K562 (cell line): ENCODE data around the gene BNIPL. TPM values are rescaled to one million over a fixed set of nuclear protein-coding genes. Genes with fewer than 3 reads are reported as not detected.

Source experiments
- ATF1 ChIP-seq, 2 experiments: fragments of 450-650 bp in 1 of 2; IDR thresholded peaks; 2 replicates each; pipeline ENCODE4 v1.6.1; 2016; ENCODE audit warnings: missing compliant biosample characterization in 1 of 2, missing genetic modification characterization in 1 of 2
- CBX2 ChIP-seq: fragments of 200-600 bp; sonication (generic); IDR thresholded peaks from one replicate; pipeline ENCODE4 v1.6.1; 2012; ENCODE audit warnings: mild to moderate bottlenecking, low read length, inconsistent platforms; ENCODE audit not compliant: insufficient read depth, poor library complexity, severe bottlenecking
- CCNT2 ChIP-seq: IDR thresholded peaks from 2 replicates; pipeline ENCODE4 v1.6.1; 2011; ENCODE audit warnings: borderline replicate concordance, low read depth, mild to moderate bottlenecking, moderate library complexity, mixed read lengths, low read length; ENCODE audit not compliant: insufficient read length; ENCODE audit errors: extremely low read depth
- CREB1 ChIP-seq, 2 experiments: sonication (generic) in 1 of 2; formaldehyde crosslinking in 1 of 2; IDR thresholded peaks; 2 replicates each; pipeline versions ENCODE4 v1.6.1 to v1.8.0; 2012 to 2022; ENCODE audit warnings: inconsistent platforms in 1 of 2, mild to moderate bottlenecking in 1 of 2, missing genetic modification reagents in 1 of 2, moderate library complexity in 1 of 2
- FOXA3 ChIP-seq, 2 experiments: fragments of 450-650 bp in 1 of 2; sonication (generic) in 1 of 2; formaldehyde crosslinking; IDR thresholded peaks in 1 of 2; conservative IDR thresholded peaks in 1 of 2; 2 replicates each; pipeline versions ENCODE4 v1.4.0 to v1.8.0; 2020 to 2022; ENCODE audit warnings: mild to moderate bottlenecking in 2 of 2, missing genetic modification reagents in 1 of 2
- HDAC3 ChIP-seq: fragments of 450-650 bp; IDR thresholded peaks from 2 replicates; pipeline ENCODE4 v1.6.1; 2018; ENCODE audit warnings: borderline replicate concordance, mild to moderate bottlenecking, moderate library complexity; ENCODE audit not compliant: partially characterized antibody
- HMGN3 ChIP-seq: IDR thresholded peaks from 2 replicates; pipeline ENCODE4 v1.6.1; 2011; ENCODE audit warnings: borderline replicate concordance, low read depth, mild to moderate bottlenecking, mixed read lengths, low read length; ENCODE audit not compliant: insufficient read length; ENCODE audit errors: extremely low read depth
- HNRNPL ChIP-seq: fragments of 200-400 bp; formaldehyde crosslinking; IDR thresholded peaks from 2 replicates; pipeline ENCODE4 v1.6.1; 2017; ENCODE audit warnings: low read depth, mild to moderate bottlenecking, low read length
- MYC ChIP-seq, 2 experiments: fragments of 250-450 bp in 1 of 2; sonication (Bioruptor Pico) in 1 of 2; IDR thresholded peaks; 2 replicates each; pipeline versions ENCODE4 v1.5.1 to v1.6.1; 2012 to 2021; ENCODE audit warnings: low read depth in 2 of 2, borderline replicate concordance in 1 of 2, improper control_type of control experiment in 1 of 2, low read length in 1 of 2, mild to moderate bottlenecking in 1 of 2, moderate library complexity in 1 of 2
- PHF8 ChIP-seq: fragments of 200-600 bp; sonication (generic); IDR thresholded peaks from 2 replicates; pipeline ENCODE4 v1.6.1; 2012; ENCODE audit warnings: mixed run types, mild to moderate bottlenecking, inconsistent platforms, low read length, moderate library complexity, borderline replicate concordance
- POLR2A ChIP-seq: fragments of 450-650 bp; conservative IDR thresholded peaks from 2 replicates; pipeline ENCODE4 v1.6.1; 2016
- SMARCA4 ChIP-seq: fragments of 450-650 bp; IDR thresholded peaks from 2 replicates; pipeline ENCODE4 v1.6.1; 2016
- SP1 ChIP-seq: sonication (generic); formaldehyde crosslinking; IDR thresholded peaks from 2 replicates; pipeline ENCODE4 v1.8.1; 2022; ENCODE audit warnings: mild to moderate bottlenecking, missing genetic modification reagents
- SREBF1 ChIP-seq: fragments of 150-350 bp; IDR thresholded peaks from 2 replicates; pipeline ENCODE4 v1.6.1; 2014; ENCODE audit warnings: antibody characterized with exemption, low read depth, low read length, borderline replicate concordance
- STAG1 ChIP-seq: sonication (generic); formaldehyde crosslinking; IDR thresholded peaks from 2 replicates; pipeline ENCODE4 v1.5.0; 2020; ENCODE audit warnings: missing genetic modification reagents, borderline replicate concordance
- TCF15 ChIP-seq: fragments of 250-450 bp; sonication (Bioruptor Pico); IDR thresholded peaks from 2 replicates; pipeline ENCODE4 v1.8.0; 2022; ENCODE audit warnings: moderate library complexity, mild to moderate bottlenecking, inconsistent platforms
- THAP7 ChIP-seq: fragments of 250-450 bp; sonication (Bioruptor Pico); IDR thresholded peaks from 2 replicates; pipeline ENCODE4 v1.5.0; 2021
- YY1 ChIP-seq, 3 experiments: IDR thresholded peaks; 2 replicates each; pipeline ENCODE4 v1.6.1; 2011; ENCODE audit warnings: low read length in 2 of 3, mild to moderate bottlenecking in 2 of 3, moderate library complexity in 2 of 3, borderline replicate concordance in 1 of 3, control low read depth in 1 of 3, low read depth in 1 of 3; ENCODE audit not compliant: insufficient read depth in 3 of 3, insufficient replicate concordance in 2 of 3, control insufficient read depth in 1 of 3, insufficient read length in 1 of 3; ENCODE audit errors: extremely low read depth in 1 of 3
- ZBTB33 ChIP-seq: sonication (generic); formaldehyde crosslinking; IDR thresholded peaks from 2 replicates; pipeline ENCODE4 v1.8.1; 2023; ENCODE audit warnings: mild to moderate bottlenecking, missing genetic modification reagents
- polyA plus RNA-seq, 8 experiments: library from polyadenylated mRNA; depleted of rRNA in 4 of 8; stranded (reverse) in 5 of 8; unstranded in 3 of 8; fragments of >200 nt; fragmentation: Nextera tagmentation in 2 of 8; fragmentation: Illumina TruSeq in 1 of 8; extraction: Ambion mirVana in 2 of 8; extraction: Trizol in 1 of 8; gene quantifications; 2 replicates each; pipeline versions ENCODE4 v1.2.1 to v1.2.3, GENCODE V29; 2011 to 2014; ENCODE audit warnings: inconsistent platforms in 1 of 8, missing spikeins in 1 of 8
- total RNA-seq, 7 experiments: library from RNA; depleted of rRNA in 6 of 7; stranded (reverse); fragments of >200 nt in 6 of 7; fragmentation: Illumina TruSeq in 2 of 7; extraction: Trizol in 2 of 7; gene quantifications; 2 replicates each; pipeline versions ENCODE4 v1.2.1 to v1.2.3, GENCODE V29; 2011 to 2021; ENCODE audit warnings: low replicate concordance in 1 of 7
- TF ChIP-seq, protein P1 (sequence below): fragments of 450-650 bp; conservative IDR thresholded peaks from 2 replicates; pipeline ENCODE4 v1.6.1; 2016; ENCODE audit warnings: missing genetic modification characterization, low read depth, mild to moderate bottlenecking, control low read depth, missing compliant biosample characterization

The BNIPL gene
- total and polyA plus RNA-seq, 9 of the 15 experiments (the other 6 are each of a cell fraction or from before 2014, with no cell fraction given), result 0.08 to 1.4 (median 0.68) TPM

DNA sequence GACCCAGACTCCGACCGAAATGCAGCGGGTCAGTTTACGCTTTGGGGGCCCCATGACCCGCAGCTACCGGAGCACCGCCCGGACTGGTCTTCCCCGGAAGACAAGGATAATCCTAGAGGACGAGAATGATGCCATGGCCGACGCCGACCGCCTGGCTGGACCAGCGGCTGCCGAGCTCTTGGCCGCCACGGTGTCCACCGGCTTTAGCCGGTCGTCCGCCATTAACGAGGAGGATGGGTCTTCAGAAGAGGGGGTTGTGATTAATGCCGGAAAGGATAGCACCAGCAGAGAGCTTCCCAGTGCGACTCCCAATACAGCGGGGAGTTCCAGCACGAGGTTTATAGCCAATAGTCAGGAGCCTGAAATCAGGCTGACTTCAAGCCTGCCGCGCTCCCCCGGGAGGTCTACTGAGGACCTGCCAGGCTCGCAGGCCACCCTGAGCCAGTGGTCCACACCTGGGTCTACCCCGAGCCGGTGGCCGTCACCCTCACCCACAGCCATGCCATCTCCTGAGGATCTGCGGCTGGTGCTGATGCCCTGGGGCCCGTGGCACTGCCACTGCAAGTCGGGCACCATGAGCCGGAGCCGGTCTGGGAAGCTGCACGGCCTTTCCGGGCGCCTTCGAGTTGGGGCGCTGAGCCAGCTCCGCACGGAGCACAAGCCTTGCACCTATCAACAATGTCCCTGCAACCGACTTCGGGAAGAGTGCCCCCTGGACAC lies 11.7 kb downstream of the BNIPL start (continued):
- TF ChIP-seq ZBTB33 (CRISPR knock-in tag) (0 out of 2 replicates have a peak, but pooled peaks have one; percentile 21), THAP7 (CRISPR knock-in tag) (peak; percentile 64; the same call in 1 of the 2 replicates), STAG1 (CRISPR knock-in tag) (peak; percentile 7; the same call in 1 of the 2 replicates), CREB1 (IDR thresholded peaks at IDR 0.05) (no peak), CREB1 (CRISPR knock-in tag; IDR thresholded peaks at IDR 0.05) (no peak), ATF1 (CRISPR knock-in tag; IDR thresholded peaks at IDR 0.05) (no peak), ATF1 (tag; IDR thresholded peaks at IDR 0.05) (no peak), CBX2 (no peak), PHF8 (no peak; the same call in 1 of the 2 replicates), YY1 (IDR thresholded peaks at IDR 0.05; ENCODE audit: borderline replicate concordance in 1 of 3, control insufficient read depth in 1 of 3, extremely low read depth in 1 of 3, insufficient read depth in 3 of 3, insufficient read length in 1 of 3, insufficient replicate concordance in 2 of 3, low read depth in 1 of 3, low read length in 2 of 3) (peak in 1 of 3 experiments; percentile 46), HMGN3 (peak; percentile 18), TCF15 (no peak), SREBF1 (no peak), CCNT2 (peak; percentile 33), MYC (IDR thresholded peaks at IDR 0.05; ENCODE audit: low read depth, low read length) (no peak), MYC (CRISPR knock-in tag; IDR thresholded peaks at IDR 0.05; ENCODE audit: borderline replicate concordance, low read depth) (0 out of 2 replicates have a peak, but pooled peaks have one; percentile 55), SP1 (CRISPR knock-in tag) (no peak), HNRNPL (0 out of 2 replicates have a peak, but pooled peaks have one; percentile 63), POLR2A (peak; percentile 17; the same call in 1 of the 2 replicates), SMARCA4 (no peak), HDAC3 (no peak), FOXA3 (CRISPR knock-in tag; conservative IDR thresholded peaks at IDR 0.05 in 1 of 2, IDR thresholded peaks at IDR 0.05 in 1 of 2) (0 out of 4 replicates have a peak, but pooled peaks of 1 of the 2 experiments have one; percentile 30)
- TF ChIP-seq, protein P1, sequence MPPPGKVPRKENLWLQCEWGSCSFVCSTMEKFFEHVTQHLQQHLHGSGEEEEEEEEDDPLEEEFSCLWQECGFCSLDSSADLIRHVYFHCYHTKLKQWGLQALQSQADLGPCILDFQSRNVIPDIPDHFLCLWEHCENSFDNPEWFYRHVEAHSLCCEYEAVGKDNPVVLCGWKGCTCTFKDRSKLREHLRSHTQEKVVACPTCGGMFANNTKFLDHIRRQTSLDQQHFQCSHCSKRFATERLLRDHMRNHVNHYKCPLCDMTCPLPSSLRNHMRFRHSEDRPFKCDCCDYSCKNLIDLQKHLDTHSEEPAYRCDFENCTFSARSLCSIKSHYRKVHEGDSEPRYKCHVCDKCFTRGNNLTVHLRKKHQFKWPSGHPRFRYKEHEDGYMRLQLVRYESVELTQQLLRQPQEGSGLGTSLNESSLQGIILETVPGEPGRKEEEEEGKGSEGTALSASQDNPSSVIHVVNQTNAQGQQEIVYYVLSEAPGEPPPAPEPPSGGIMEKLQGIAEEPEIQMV (tag), result no peak
